A549 (cell line): Measurements from ENCODE around the gene ITM2B. TPM values are rescaled to one million over a fixed set of nuclear protein-coding genes. Genes with fewer than 3 reads are reported as not detected.
A peak's percentile ranks its signal among the peaks of the same experiment; 100 is the strongest.

Source experiments
- ATAC-seq, 2 experiments: fragments of 200-7000 bp in 1 of 2; fragments of >200 bp in 1 of 2; cut with Nextera tagmentation in 1 of 2; cut with Tn5 transposase in 1 of 2; 3 replicates each; pipeline versions ENCODE4 v1.8.0 to v1.9.1; 2018 to 2020; ENCODE audit warnings: mild to moderate bottlenecking in 1 of 2, moderate library complexity in 1 of 2
- CTCF ChIA-PET: fragments of 300-600 bp; sonication (Branson Sonifier 250); formaldehyde crosslinking; extraction: SDS; loops from one replicate; lab custom pipeline; 2021; ENCODE audit warnings: antibody characterized with exemption, inconsistent platforms; lab: Yijun Ruan, JAX
- POLR2A ChIA-PET: fragments of 350-600 bp; formaldehyde crosslinking; extraction: SDS; loops from one replicate; lab custom pipeline; 2021; ENCODE audit warnings: antibody characterized with exemption, inconsistent platforms; lab: Yijun Ruan, JAX
- DNase-seq, 2 experiments: peaks; one replicate each; pipeline versions ENCODE4 v3.0.0 to v3.0.0-alpha.2; 2011 to 2016; ENCODE audit warnings: low read depth in 1 of 2, low spot score in 1 of 2
- FAIRE-seq: peaks from 2 replicates; lab custom pipeline; 2011; peaks lifted over from hg19 to GRCh38; lab: Jason Lieb, UNC
- H3K27ac ChIP-seq, 2 experiments: fragments of >200 bp; sonication (Bioruptor Twin); formaldehyde crosslinking; 3 replicates each; pipeline ENCODE4 v1.5.1; 2016 to 2017
- H3K4me1 ChIP-seq: fragments of >200 bp; sonication (Bioruptor Twin); formaldehyde crosslinking; 3 replicates; pipeline ENCODE4 v1.6.1; 2016
- H3K4me2 ChIP-seq: fragments of >200 bp; sonication (Bioruptor Twin); formaldehyde crosslinking; 3 replicates; pipeline ENCODE4 v1.6.1; 2016
- H3K4me3 ChIP-seq: fragments of >200 bp; sonication (Bioruptor Twin); formaldehyde crosslinking; 3 replicates; pipeline ENCODE4 v1.5.1; 2016
- H3K9me3 ChIP-seq: fragments of >200 bp; sonication (Bioruptor Twin); formaldehyde crosslinking; 3 replicates; pipeline ENCODE4 v1.6.1; 2016
- CHD2 ChIP-seq: fragments of 150-350 bp; IDR thresholded peaks from 2 replicates; pipeline ENCODE4 v1.6.1; 2014; ENCODE audit warnings: low read length; ENCODE audit not compliant: partially characterized antibody
- CHD4 ChIP-seq: fragments of 200-600 bp; sonication (generic); IDR thresholded peaks from 2 replicates; pipeline ENCODE4 v1.6.1; 2016; ENCODE audit warnings: antibody characterized with exemption, mild to moderate bottlenecking, borderline replicate concordance
- CTCF ChIP-seq: fragments of >200 bp; sonication (Bioruptor Twin); formaldehyde crosslinking; IDR thresholded peaks from 3 replicates; pipeline ENCODE4 v1.5.1; 2016
- ELK1 ChIP-seq: fragments of 150-350 bp; IDR thresholded peaks from 2 replicates; pipeline ENCODE4 v1.6.1; 2014; ENCODE audit warnings: low read depth, mild to moderate bottlenecking, low read length
- EP300 ChIP-seq, 2 experiments: fragments of >200 bp; sonication (Bioruptor Twin); formaldehyde crosslinking; IDR thresholded peaks; 2 replicates in 1 of 2; 3 replicates in 1 of 2; pipeline ENCODE4 v1.6.1; 2016 to 2017
- ESRRA ChIP-seq: fragments of 150-350 bp; IDR thresholded peaks from 2 replicates; pipeline ENCODE4 v1.6.1; 2014; ENCODE audit warnings: mild to moderate bottlenecking, low read length, borderline replicate concordance
- FOSB ChIP-seq: fragments of 250-450 bp; sonication (Bioruptor Pico); IDR thresholded peaks from 2 replicates; pipeline ENCODE4 v1.5.0; 2020; ENCODE audit warnings: mild to moderate bottlenecking, moderate library complexity
- FOXS1 ChIP-seq: fragments of 250-450 bp; sonication (Bioruptor Pico); IDR thresholded peaks from 2 replicates; pipeline ENCODE4 v1.5.0; 2020; ENCODE audit warnings: mild to moderate bottlenecking, moderate library complexity
- GATA3 ChIP-seq: IDR thresholded peaks from 2 replicates; pipeline ENCODE4 v1.6.1; 2012; ENCODE audit warnings: borderline replicate concordance
- HES2 ChIP-seq: fragments of >200 bp; sonication (Bioruptor Twin); formaldehyde crosslinking; IDR thresholded peaks from 2 replicates; pipeline ENCODE4 v1.6.1; 2016
- HEYL ChIP-seq: fragments of 250-450 bp; sonication (Bioruptor Pico); IDR thresholded peaks from 2 replicates; pipeline ENCODE4 v1.8.0; 2021; ENCODE audit warnings: mild to moderate bottlenecking, moderate library complexity
- JUNB ChIP-seq: fragments of >200 bp; sonication (Bioruptor Twin); formaldehyde crosslinking; IDR thresholded peaks from 2 replicates; pipeline ENCODE4 v1.6.1; 2016
- MAFK ChIP-seq: fragments of 450-650 bp; IDR thresholded peaks from 2 replicates; pipeline ENCODE4 v1.6.1; 2014; ENCODE audit not compliant: partially characterized antibody
- MAZ ChIP-seq: fragments of 150-350 bp; IDR thresholded peaks from 2 replicates; pipeline ENCODE4 v1.6.1; 2014; ENCODE audit warnings: antibody characterized with exemption, low read depth, low read length, borderline replicate concordance
- PHF8 ChIP-seq: fragments of 200-600 bp; sonication (generic); IDR thresholded peaks from 2 replicates; pipeline ENCODE4 v1.6.1; 2016; ENCODE audit warnings: low read depth, mild to moderate bottlenecking, antibody characterized with exemption, moderate library complexity, borderline replicate concordance
- POLR2AphosphoS2 ChIP-seq: conservative IDR thresholded peaks from 2 replicates; pipeline ENCODE4 v1.6.1; 2012; ENCODE audit warnings: low read length, improper control_type of control experiment, inconsistent platforms
- RCOR1 ChIP-seq: fragments of 150-350 bp; IDR thresholded peaks from 2 replicates; pipeline ENCODE4 v1.6.1; 2014; ENCODE audit warnings: antibody characterized with exemption, low read length, low read depth
- RFX5 ChIP-seq: fragments of 450-650 bp; IDR thresholded peaks from 2 replicates; pipeline ENCODE4 v1.7.1; 2014; ENCODE audit warnings: antibody characterized with exemption, mild to moderate bottlenecking, moderate library complexity
- TP53 ChIP-seq: fragments of 250-450 bp; sonication (Bioruptor Pico); IDR thresholded peaks from 2 replicates; pipeline ENCODE4 v1.5.0; 2021; ENCODE audit warnings: mild to moderate bottlenecking, moderate library complexity
- ZC3H11A ChIP-seq: fragments of 450-650 bp; IDR thresholded peaks from 2 replicates; pipeline ENCODE4 v1.6.1; 2014; ENCODE audit warnings: antibody characterized with exemption, mild to moderate bottlenecking
- ZSCAN20 ChIP-seq: fragments of 250-450 bp; sonication (Bioruptor Pico); IDR thresholded peaks from 2 replicates; pipeline ENCODE4 v1.8.0; 2022; ENCODE audit warnings: mild to moderate bottlenecking, moderate library complexity
- WGBS: methylation state at CpG from one replicate; pipeline ENCODE4 v1.1.6; 2017; ENCODE audit errors: missing lambda C conversion rate; 5-methylcytosine and 5-hydroxymethylcytosine counted together
- polyA plus RNA-seq, 4 experiments: library from polyadenylated mRNA; depleted of rRNA in 3 of 4; stranded (reverse); fragments of >200 nt; fragmentation: RNase III in 1 of 4; extraction: RNeasy Plus Mini Kit Qiagen cat#74134 plus additional on column Dnase treatment in 1 of 4; gene quantifications; 2 replicates in 3 of 4; 3 replicates in 1 of 4; pipeline ENCODE4 v1.2.3, GENCODE V29; 2011 to 2017
- TF ChIP-seq, protein P1 (sequence below): IDR thresholded peaks from 2 replicates; pipeline ENCODE4 v1.6.1; 2012; ENCODE audit warnings: low read depth, borderline replicate concordance
- TF ChIP-seq, protein P2 (sequence below): IDR thresholded peaks from 2 replicates; pipeline ENCODE4 v1.6.1; 2012
- TF ChIP-seq, protein P3 (sequence below): fragments of 250-450 bp; sonication (Bioruptor Pico); IDR thresholded peaks from 2 replicates; pipeline ENCODE4 v1.5.0; 2021; ENCODE audit warnings: mild to moderate bottlenecking, moderate library complexity, borderline replicate concordance
- TF ChIP-seq, protein P4 (sequence below): fragments of >200 bp; sonication (Bioruptor Twin); formaldehyde crosslinking; IDR thresholded peaks from 3 replicates; pipeline ENCODE4 v1.6.1; 2016

ITM2B gene
- polyA plus RNA-seq, 2 of the 4 experiments (the other 2 are of a cell fraction), result 116 to 226 TPM

DNA sequence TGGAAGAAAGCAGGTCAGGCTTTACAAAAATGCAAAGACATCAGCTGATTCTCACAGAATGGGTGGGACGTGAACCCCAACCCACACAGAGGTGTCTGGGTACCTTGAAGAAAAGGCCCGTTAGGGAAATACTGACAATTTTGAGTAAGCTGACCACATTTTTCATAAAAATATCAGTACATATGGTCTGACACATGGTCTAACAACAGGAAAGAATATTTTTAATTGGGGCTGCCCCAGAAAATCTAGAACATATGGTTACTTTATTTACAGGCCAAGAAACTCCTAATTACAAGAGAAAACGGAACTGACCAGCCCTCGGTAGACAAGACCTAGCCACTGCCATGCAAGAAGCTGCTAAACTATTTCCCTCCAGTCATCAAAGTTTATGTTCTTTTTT is 48.7 kb upstream of the ITM2B start (continued):
- TF ChIP-seq CHD4, result no peak
- no peak for TF ChIP-seq JUNB
- TF ChIP-seq ZSCAN20, result no peak

DNA sequence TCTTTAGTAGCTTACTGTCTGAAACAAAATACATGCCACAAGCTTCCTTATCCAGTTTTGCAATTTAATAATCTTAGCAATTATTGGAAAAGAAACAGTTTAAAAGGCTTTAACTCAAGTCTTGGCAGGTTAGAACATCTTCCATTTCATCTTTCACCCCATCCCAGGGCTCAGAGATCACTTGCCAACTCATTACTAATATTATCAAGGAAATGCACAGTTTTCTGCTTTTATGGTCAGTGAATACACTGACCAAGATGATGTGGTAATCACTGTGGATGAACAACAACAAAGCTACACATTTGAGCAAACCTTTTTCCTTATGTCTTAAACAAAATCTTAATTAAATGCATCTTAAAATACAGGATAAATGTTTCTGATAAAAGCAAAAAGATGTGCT is 48.0 kb upstream of the ITM2B start:
- no peak for FAIRE-seq
- no peaks in the 10 kb centered on the region for H3K4me1 ChIP-seq
- TF ChIP-seq JUNB (no peak), MAZ (no peak), TP53 (CRISPR knock-in tag) (no peak), HEYL (CRISPR knock-in tag) (no peak), ESRRA (no peak), PHF8 (no peak), MAFK (no peak), RCOR1 (no peak), RFX5 (no peak), EP300 (IDR thresholded peaks at IDR 0.05) (no peak), GATA3 (no peak), FOSB (CRISPR knock-in tag) (no peak), ELK1 (no peak), POLR2AphosphoS2 (no peak)
- TF ChIP-seq, protein P1, sequence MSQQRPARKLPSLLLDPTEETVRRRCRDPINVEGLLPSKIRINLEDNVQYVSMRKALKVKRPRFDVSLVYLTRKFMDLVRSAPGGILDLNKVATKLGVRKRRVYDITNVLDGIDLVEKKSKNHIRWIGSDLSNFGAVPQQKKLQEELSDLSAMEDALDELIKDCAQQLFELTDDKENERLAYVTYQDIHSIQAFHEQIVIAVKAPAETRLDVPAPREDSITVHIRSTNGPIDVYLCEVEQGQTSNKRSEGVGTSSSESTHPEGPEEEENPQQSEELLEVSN, result no peak
- TF ChIP-seq, protein P2, sequence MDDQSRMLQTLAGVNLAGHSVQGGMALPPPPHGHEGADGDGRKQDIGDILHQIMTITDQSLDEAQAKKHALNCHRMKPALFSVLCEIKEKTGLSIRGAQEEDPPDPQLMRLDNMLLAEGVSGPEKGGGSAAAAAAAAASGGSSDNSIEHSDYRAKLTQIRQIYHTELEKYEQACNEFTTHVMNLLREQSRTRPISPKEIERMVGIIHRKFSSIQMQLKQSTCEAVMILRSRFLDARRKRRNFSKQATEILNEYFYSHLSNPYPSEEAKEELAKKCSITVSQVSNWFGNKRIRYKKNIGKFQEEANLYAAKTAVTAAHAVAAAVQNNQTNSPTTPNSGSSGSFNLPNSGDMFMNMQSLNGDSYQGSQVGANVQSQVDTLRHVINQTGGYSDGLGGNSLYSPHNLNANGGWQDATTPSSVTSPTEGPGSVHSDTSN, result no peak
- H3K27ac ChIP-seq, result no peak overlapping the region
- no peaks in the 10 kb centered on the region for H3K9me3 ChIP-seq
- ChIA-PET CTCF (no interaction called here), POLR2A (no interaction called here)
- H3K4me2 ChIP-seq, result no peak overlapping the region
- no peak overlapping the region for H3K4me3 ChIP-seq
- no peak for ATAC-seq
- no peak for DNase-seq

- H3K9me3 ChIP-seq, result no peaks in the 10 kb centered on the region
- CTCF ChIA-PET, result interaction anchor here (1.0 kb wide), 1 partner anchor 60 kb away, joined by 3 read pairs; no protein-coding TSS in a partner anchor
- H3K27ac ChIP-seq, result no peak overlapping the region
- 74% methylated on average over 1 of the region's 1 CpG for WGBS
- H3K4me2 ChIP-seq, result no peak overlapping the region
- ATAC-seq (no peak), DNase-seq (no peak), FAIRE-seq (no peak)
- no peak overlapping the region for H3K4me3 ChIP-seq
- no peaks in the 10 kb centered on the region for H3K4me1 ChIP-seq
- POLR2A ChIA-PET, result no interaction called here
- TF ChIP-seq ZC3H11A, result peak; percentile 45
- no peak for TF ChIP-seq RFX5
Observed at GRCh38 chr13:48186722-48187121, 46.3 kb upstream of the ITM2B start.

GRCh38 chr13:48188131-48188530 is 44.9 kb upstream of the ITM2B start:
- 5% methylated on average over 1 of the region's 1 CpG for WGBS
- H3K9me3 ChIP-seq, result no peaks in the 10 kb centered on the region
- DNase-seq (no peak), ATAC-seq (no peak), FAIRE-seq (no peak)
- H3K4me2 ChIP-seq, result no peak overlapping the region
- H3K4me1 ChIP-seq, result no peaks in the 10 kb centered on the region
- ChIA-PET POLR2A (no interaction called here), CTCF (interaction anchor here (1.3 kb wide), 1 partner anchor 49 kb away, joined by 3 read pairs; no protein-coding TSS in a partner anchor)
- H3K27ac ChIP-seq, result no peak overlapping the region
- no peak overlapping the region for H3K4me3 ChIP-seq
- no peak for TF ChIP-seq CTCF
- TF ChIP-seq, protein P3, sequence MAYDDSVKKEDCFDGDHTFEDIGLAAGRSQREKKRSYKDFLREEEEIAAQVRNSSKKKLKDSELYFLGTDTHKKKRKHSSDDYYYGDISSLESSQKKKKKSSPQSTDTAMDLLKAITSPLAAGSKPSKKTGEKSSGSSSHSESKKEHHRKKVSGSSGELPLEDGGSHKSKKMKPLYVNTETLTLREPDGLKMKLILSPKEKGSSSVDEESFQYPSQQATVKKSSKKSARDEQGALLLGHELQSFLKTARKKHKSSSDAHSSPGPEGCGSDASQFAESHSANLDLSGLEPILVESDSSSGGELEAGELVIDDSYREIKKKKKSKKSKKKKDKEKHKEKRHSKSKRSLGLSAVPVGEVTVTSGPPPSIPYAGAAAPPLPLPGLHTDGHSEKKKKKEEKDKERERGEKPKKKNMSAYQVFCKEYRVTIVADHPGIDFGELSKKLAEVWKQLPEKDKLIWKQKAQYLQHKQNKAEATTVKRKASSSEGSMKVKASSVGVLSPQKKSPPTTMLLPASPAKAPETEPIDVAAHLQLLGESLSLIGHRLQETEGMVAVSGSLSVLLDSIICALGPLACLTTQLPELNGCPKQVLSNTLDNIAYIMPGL (CRISPR knock-in tag), result no peak
- no peak for TF ChIP-seq TP53 (CRISPR knock-in tag)
- TF ChIP-seq, protein P4, sequence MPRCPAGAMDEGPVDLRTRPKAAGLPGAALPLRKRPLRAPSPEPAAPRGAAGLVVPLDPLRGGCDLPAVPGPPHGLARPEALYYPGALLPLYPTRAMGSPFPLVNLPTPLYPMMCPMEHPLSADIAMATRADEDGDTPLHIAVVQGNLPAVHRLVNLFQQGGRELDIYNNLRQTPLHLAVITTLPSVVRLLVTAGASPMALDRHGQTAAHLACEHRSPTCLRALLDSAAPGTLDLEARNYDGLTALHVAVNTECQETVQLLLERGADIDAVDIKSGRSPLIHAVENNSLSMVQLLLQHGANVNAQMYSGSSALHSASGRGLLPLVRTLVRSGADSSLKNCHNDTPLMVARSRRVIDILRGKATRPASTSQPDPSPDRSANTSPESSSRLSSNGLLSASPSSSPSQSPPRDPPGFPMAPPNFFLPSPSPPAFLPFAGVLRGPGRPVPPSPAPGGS, result no peak
- no peak for TF ChIP-seq RCOR1
- no peak for TF ChIP-seq CHD2
- TF ChIP-seq HES2, result no peak
- no peak for TF ChIP-seq MAFK
- no peak for TF ChIP-seq FOXS1
